Esophagus squamous epithelium (tissue), 5 donors: ENCODE results near the gene IDNK. TPM values are rescaled to one million over a fixed set of nuclear protein-coding genes. Genes with fewer than 3 reads are reported as not detected.
A peak's percentile ranks its signal among the peaks of the same experiment; 100 is the strongest.

Source experiments
- DNase-seq: peaks from one replicate; lab custom pipeline; 2025; lab: John Stamatoyannopoulos, UW
- H3K27ac ChIP-seq, 4 donors: fragments of 200-600 bp; sonication (generic); one replicate each; pipeline ENCODE4 v1.5.1; 2016 to 2019; ENCODE audit warnings: mild to moderate bottlenecking in 1 of 4
- H3K27me3 ChIP-seq, 4 donors: fragments of 200-600 bp; sonication (generic); 1 replicate in 3 of 4; 2 replicates in 1 of 4; pipeline versions ENCODE4 v1.5.1 to v1.6.0; 2017 to 2021; ENCODE audit warnings: antibody characterized with exemption in 1 of 4
- H3K36me3 ChIP-seq, 3 donors: fragments of 200-600 bp; sonication (generic); one replicate each; pipeline ENCODE4 v1.5.1; 2016 to 2019
- H3K4me1 ChIP-seq, 3 donors: fragments of 200-600 bp; sonication (generic); one replicate each; pipeline ENCODE4 v1.5.1; 2017 to 2019
- H3K4me3 ChIP-seq, 4 donors: fragments of 200-600 bp; sonication (generic); 1 replicate in 3 of 4; 2 replicates in 1 of 4; pipeline ENCODE4 v1.5.1; 2016 to 2019; ENCODE audit warnings: mild to moderate bottlenecking in 2 of 4, moderate library complexity in 1 of 4
- H3K9me3 ChIP-seq, 3 donors: fragments of 200-600 bp; sonication (generic); one replicate each; pipeline ENCODE4 v1.5.1; 2016 to 2019
- POLR2A ChIP-seq, 4 donors: fragments of 450-650 bp; IDR thresholded peaks; one replicate each; pipeline ENCODE4 v1.6.1; 2017; ENCODE audit warnings: antibody characterized with exemption in 4 of 4, mild to moderate bottlenecking in 4 of 4, moderate library complexity in 3 of 4
- WGBS, 2 donors: methylation state at CpG; one replicate each; pipeline ENCODE4 v1.1.5; 2018; 5-methylcytosine and 5-hydroxymethylcytosine counted together
- intact Hi-C: fragments of 100-400 bp; cut with DNase I; formaldehyde crosslinking; loops from one replicate; pipeline ENCODE4 v1.15.0; 2022
- total RNA-seq, 4 donors: library from RNA; depleted of rRNA; stranded (reverse); fragments of >200 nt; gene quantifications; one replicate each; pipeline ENCODE4 v1.1.0, GENCODE V29; 2016
- TF ChIP-seq, protein P1 (sequence below), 6 experiments: fragments of 450-650 bp in 4 of 6; fragments of 200-600 bp in 2 of 6; sonication (generic) in 2 of 6; IDR thresholded peaks; one replicate each; pipeline ENCODE4 v1.5.1; 2016 to 2019; ENCODE audit warnings: antibody characterized with exemption in 6 of 6, mild to moderate bottlenecking in 4 of 6, moderate library complexity in 4 of 6
- donor health status: DM: yes; HTN: yes; CAD: no.

The IDNK gene
- total RNA-seq, 4 donors from 2014 or later: 2.6 to 6.3 (median 3.9) TPM

DNA sequence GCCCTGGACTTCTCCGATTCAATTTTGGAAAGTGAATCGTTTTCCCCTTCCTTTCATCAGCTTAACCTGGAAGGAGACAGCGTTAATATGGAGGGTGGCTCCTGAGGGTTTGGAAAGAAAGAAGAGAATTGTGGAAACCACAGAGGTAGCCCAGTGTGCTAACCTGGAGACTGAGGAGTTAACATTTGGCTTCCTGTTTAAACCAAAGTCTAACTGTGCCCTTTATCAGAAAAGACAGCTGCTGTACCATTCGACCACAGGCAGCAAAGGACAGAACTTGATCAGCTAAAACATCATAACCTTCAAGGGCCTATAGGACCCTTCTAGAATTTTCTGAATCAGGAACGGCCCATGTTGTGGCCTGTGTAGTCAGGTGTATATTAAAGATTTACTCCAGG lies 735 bp downstream of the IDNK start:
- Histone ChIP-seq H3K4me1 (peaks cover 4 to 32% (median 16%) of the 10 kb centered on the region in 3 donors), H3K36me3 (peaks cover 0 to 21% (median 0%) of the 10 kb centered on the region in 3 donors), H3K9me3 (no peaks in the 10 kb centered on the region), H3K27me3 (no peaks in the 10 kb centered on the region), H3K27ac (peak overlapping the region; percentile 87 to 93 (median 92)), H3K4me3 (peak overlapping the region; percentile 68 to 97 (median 84))
- no peak for TF ChIP-seq POLR2A (IDR thresholded peaks at IDR 0.05)
- TF ChIP-seq, protein P1, sequence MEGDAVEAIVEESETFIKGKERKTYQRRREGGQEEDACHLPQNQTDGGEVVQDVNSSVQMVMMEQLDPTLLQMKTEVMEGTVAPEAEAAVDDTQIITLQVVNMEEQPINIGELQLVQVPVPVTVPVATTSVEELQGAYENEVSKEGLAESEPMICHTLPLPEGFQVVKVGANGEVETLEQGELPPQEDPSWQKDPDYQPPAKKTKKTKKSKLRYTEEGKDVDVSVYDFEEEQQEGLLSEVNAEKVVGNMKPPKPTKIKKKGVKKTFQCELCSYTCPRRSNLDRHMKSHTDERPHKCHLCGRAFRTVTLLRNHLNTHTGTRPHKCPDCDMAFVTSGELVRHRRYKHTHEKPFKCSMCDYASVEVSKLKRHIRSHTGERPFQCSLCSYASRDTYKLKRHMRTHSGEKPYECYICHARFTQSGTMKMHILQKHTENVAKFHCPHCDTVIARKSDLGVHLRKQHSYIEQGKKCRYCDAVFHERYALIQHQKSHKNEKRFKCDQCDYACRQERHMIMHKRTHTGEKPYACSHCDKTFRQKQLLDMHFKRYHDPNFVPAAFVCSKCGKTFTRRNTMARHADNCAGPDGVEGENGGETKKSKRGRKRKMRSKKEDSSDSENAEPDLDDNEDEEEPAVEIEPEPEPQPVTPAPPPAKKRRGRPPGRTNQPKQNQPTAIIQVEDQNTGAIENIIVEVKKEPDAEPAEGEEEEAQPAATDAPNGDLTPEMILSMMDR (IDR thresholded peaks at IDR 0.05): no peak
- intact Hi-C loops: loop anchor here (10.0 kb wide), 1 partner anchor 291 kb away; no protein-coding TSS in a partner anchor
- DNase-seq: no peak
- 9 to 16% methylated on average over 4 to 5 of the region's 5 CpGs for WGBS, 2 donors

DNA sequence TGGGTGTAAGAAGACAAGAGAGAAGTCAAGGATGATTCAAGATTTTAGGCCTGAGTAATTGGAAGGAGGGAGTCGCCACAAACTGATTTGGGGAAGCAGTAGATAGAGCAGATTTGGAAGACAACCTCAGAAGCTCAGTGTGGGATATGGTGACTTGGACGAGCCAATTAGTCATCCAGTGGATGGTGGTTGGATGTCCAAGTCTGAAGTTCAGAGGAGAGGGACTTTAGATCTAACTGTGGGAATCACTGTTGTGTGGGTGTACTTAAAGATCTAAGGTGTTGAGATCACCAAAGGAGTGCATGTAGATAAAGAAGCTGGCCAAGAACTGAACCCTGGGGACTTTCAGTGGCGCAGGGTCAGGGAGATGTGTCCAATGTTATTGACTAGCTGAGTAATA lies 2.2 kb downstream of the IDNK start:
- intact Hi-C loops: loop anchor here (10.0 kb wide), 1 partner anchor 290 kb away; no protein-coding TSS in a partner anchor

DNA sequence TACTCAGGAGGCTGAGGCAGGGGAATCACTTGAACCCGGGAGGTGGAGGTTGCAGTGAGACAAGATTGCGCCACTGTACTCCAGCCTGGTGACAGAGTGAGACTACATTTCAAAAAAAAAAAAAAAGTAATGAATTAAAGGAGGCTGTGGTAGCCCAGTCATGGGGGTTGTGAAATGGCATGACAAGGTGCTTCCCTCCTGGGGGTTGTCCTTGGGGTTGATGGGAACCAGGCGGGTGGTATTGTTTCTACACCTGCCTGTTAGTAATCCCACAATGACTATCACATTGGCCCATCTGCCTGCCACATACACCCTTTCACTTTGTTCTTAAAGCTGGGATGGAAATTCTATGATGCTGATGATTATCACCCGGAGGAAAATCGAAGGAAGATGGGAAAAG lies 5.6 kb downstream of the IDNK start:
- Histone ChIP-seq H3K9me3 (no peaks in the 10 kb centered on the region), H3K4me3 (no peak overlapping the region), H3K27ac (no peak overlapping the region), H3K27me3 (no peaks in the 10 kb centered on the region), H3K36me3 (peaks cover 0 to 32% (median 0%) of the 10 kb centered on the region in 3 donors), H3K4me1 (peaks cover 0 to 23% (median 13%) of the 10 kb centered on the region in 3 donors)
- 81 to 93% methylated on average over 5 of the region's 5 CpGs for WGBS, 2 donors
- no peak for DNase-seq
- TF ChIP-seq POLR2A (IDR thresholded peaks at IDR 0.05): no peak
- TF ChIP-seq, protein P1 (IDR thresholded peaks at IDR 0.05): no peak
- intact Hi-C loops: loop anchor here (10.0 kb wide), 1 partner anchor 286 kb away; no protein-coding TSS in a partner anchor

More for the DNA sequence above, 2.2 kb downstream of the IDNK start:
- peaks cover 0 to 32% (median 0%) of the 10 kb centered on the region in 3 donors for H3K36me3 ChIP-seq
- H3K27me3 ChIP-seq: no peaks in the 10 kb centered on the region
- TF ChIP-seq, protein P1 (IDR thresholded peaks at IDR 0.05): no peak
- no peak for TF ChIP-seq POLR2A (IDR thresholded peaks at IDR 0.05)
- WGBS, 2 donors: 91 to 95% methylated on average over 3 of the region's 3 CpGs
- peak overlapping the region in 1 of 4 donors; percentile 93 for H3K27ac ChIP-seq
- H3K4me1 ChIP-seq: peaks cover 4 to 32% (median 16%) of the 10 kb centered on the region in 3 donors
- no peak overlapping the region for H3K4me3 ChIP-seq
- H3K9me3 ChIP-seq: no peaks in the 10 kb centered on the region
- DNase-seq: no peak

DNA sequence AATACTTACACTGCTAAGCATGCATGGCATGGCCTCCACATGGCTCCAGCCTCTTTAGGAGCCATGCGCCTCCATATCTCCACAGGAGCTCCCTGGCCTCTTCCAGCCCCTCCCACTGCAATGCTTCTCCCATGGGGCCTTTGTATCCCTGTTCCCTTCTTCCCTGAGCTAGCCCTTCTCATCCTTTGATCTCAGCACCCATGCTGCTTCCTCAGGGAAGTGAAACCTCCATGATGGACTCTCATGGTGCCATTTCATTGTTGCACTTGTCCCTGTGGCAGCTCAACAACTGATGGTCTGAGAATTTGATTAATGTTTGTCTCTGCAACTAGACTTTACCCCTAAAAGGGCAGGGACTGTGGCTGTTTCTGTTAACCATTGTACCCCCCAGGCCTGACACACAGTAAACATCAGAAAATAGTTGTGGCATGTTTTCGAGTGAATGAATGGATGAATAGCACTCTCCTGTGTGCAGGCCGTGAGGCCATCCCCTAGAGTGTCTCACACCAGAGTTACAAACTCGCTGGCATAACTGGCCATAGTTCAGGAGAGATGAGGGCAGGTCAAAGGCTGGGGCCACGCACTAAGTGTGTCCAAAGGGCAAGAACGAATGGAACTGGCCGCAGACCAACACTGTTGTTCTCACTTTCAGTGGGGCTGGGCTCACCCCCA lies 6.6 kb downstream of the IDNK start:
- TF ChIP-seq, protein P1 (IDR thresholded peaks at IDR 0.05): no peak
- TF ChIP-seq POLR2A (IDR thresholded peaks at IDR 0.05): no peak
- Histone ChIP-seq H3K4me3 (no peak overlapping the region), H3K27me3 (no peaks in the 10 kb centered on the region), H3K27ac (no peak overlapping the region), H3K4me1 (peaks cover 0 to 13% (median 4%) of the 10 kb centered on the region in 3 donors), H3K36me3 (peaks cover 0 to 32% (median 0%) of the 10 kb centered on the region in 3 donors), H3K9me3 (no peaks in the 10 kb centered on the region)
- intact Hi-C loops: loop anchor here (10.0 kb wide), 1 partner anchor 285 kb away; no protein-coding TSS in a partner anchor
- DNase-seq: no peak
- 80 to 94% methylated on average over 6 to 7 of the region's 7 CpGs for WGBS, 2 donors

DNA sequence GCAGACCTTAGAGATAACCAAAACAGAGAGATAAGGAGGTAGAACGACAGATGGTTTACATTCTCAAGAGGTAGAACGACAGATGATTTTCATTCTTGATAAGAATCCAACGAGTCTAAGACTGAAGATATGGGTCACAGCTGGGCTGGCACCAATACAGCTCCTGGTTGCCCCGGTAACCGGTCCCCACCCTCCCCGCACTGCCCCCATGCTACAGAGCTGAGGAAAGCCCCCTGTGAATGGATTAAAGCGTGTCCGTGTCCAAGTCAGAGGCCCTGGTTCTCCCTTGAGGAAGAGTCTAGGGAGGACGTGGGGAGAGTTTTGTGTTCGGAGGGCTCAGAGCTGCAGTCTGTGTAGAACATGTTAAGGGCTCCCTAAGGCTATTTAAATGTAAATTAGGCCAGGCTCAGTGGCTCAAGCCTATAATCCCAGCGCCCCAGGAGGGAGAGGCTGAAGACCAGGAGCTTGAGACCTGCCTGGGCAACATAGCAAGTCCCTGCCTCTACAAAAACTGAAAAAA lies 8.1 kb downstream of the IDNK start:
- no peak overlapping the region for H3K27ac ChIP-seq
- H3K4me1 ChIP-seq: peaks cover 0 to 6% (median 0%) of the 10 kb centered on the region in 3 donors
- no peak overlapping the region for H3K4me3 ChIP-seq
- no peaks in the 10 kb centered on the region for H3K9me3 ChIP-seq
- TF ChIP-seq POLR2A (IDR thresholded peaks at IDR 0.05): no peak
- TF ChIP-seq, protein P1 (IDR thresholded peaks at IDR 0.05): no peak
- no peak for DNase-seq
- intact Hi-C loops: no loop called here
- peaks cover 0 to 32% (median 0%) of the 10 kb centered on the region in 3 donors for H3K36me3 ChIP-seq
- WGBS, 2 donors: 42 to 56% methylated on average over 6 to 8 of the region's 11 CpGs
- H3K27me3 ChIP-seq: no peaks in the 10 kb centered on the region
